ENCODE results near the gene SCRG1. TPM values are rescaled to one million over a fixed set of nuclear protein-coding genes. Genes with fewer than 3 reads are reported as not detected.

SCRG1 gene
- total RNA-seq (2022; extraction: Qiagen RNA extraction; ENCODE audit: low read depth), result not detected in 5 replicates

DNA sequence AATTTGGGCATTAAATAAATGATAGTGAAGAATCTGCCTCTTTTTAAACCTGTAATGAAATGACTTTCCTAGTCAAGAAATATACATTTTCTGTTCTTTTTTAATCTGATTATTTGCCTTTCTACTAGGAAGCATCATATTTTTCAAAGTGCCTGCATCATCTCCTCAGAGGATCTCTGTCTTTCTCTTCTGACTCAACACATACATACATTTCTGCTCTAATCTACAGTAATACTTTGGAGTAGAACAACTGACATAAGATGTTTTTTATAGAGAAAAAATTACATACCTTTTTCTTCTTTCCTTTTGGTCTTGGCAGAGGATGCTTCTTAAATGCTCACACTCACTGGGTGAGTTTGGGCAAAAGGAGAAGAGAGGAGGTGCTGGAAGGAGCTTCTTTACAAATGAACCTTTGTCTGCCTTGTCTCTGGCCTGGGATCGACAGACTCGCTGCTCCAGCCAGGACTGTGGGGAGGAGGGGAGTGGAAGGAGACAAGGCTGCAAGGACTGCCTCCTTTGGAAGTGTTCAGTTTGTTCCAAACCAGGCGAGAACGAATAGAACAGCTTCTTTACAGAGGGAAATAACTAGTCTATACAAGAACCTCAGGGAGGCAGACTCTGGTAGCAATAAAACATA lies at the start of gene SCRG1:
Gene SCRG1, minus strand, starts transcription at position 338 of the 637 bp plus-strand sequence. CDS start 7,702 bp downstream, outside the sequence.

GRCh38 chr4:173370477-173371291 lies 28.2 kb downstream of the SCRG1 start, which contains the start of gene SAP30:
Gene SAP30, plus strand, starts transcription at chr4:173370954. Its CDS starts 229 bp downstream, at chr4:173371183.

Other genes with a start within 250 kb of the SCRG1 start
- gene GALNT7, start 230.3 kb downstream of the SCRG1 start, total RNA-seq (2022; extraction: Qiagen RNA extraction; ENCODE audit: low read depth), result 25.4 to 32.0 TPM (median 28.2 TPM) in 5 replicates
- 105 to 150 TPM (median 137 TPM) in 5 replicates for gene HMGB2, start 64.8 kb downstream of the SCRG1 start, total RNA-seq (2022; extraction: Qiagen RNA extraction; ENCODE audit: low read depth)
- 17.2 to 23.9 TPM (median 21.5 TPM) in 5 replicates for gene SAP30, start 28.2 kb downstream of the SCRG1 start, total RNA-seq (2022; extraction: Qiagen RNA extraction; ENCODE audit: low read depth)
- 0.29 to 0.92 TPM (median 0.42 TPM) in 5 replicates for gene HAND2, start 131.1 kb upstream of the SCRG1 start, total RNA-seq (2022; extraction: Qiagen RNA extraction; ENCODE audit: low read depth)

Data from A549 treated with RU486 at 1 μM for 4 hours (cell line).